RPMI7951 (cell line): ENCODE measurements around the gene KRR1. TPM values are rescaled to one million over a fixed set of nuclear protein-coding genes. Genes with fewer than 3 reads are reported as not detected.
A peak's percentile ranks its signal among the peaks of the same experiment; 100 is the strongest.
"Not testable (repeated sequence)": the region's sequence is repeated elsewhere in the genome, so short reads cannot be mapped to it uniquely, and the experiment has no call there.

Experiments
- DNase-seq: peaks from one replicate; pipeline ENCODE4 v3.0.0-alpha.2; 2012; ENCODE audit warnings: low read depth
- total RNA-seq: library from RNA; depleted of rRNA; stranded (reverse); fragments of >200 nt; shearing (Covaris generic); gene quantifications from 2 replicates; pipeline ENCODE4 v1.2.3, GENCODE V29; 2014

The KRR1 gene
- total RNA-seq, 1 experiment from 2014 or later = 48.7 TPM

- DNase-seq = no peak
Measured at GRCh38 chr12:75477137-75477536, 34.3 kb downstream of the KRR1 start.

- no peak for DNase-seq
Measured at GRCh38 chr12:75476071-75476470, 35.3 kb downstream of the KRR1 start.

GRCh38 chr12:75474116-75474515 is 37.3 kb downstream of the KRR1 start:
- no peak for DNase-seq

GRCh38 chr12:75471902-75472890 is 39.2 kb downstream of the KRR1 start:
- DNase-seq = no peak

- DNase-seq = no peak
Measured at GRCh38 chr12:75460204-75460603, 51.2 kb downstream of the KRR1 start.

GRCh38 chr12:75459755-75460154 is 51.7 kb downstream of the KRR1 start:
- no peak for DNase-seq

GRCh38 chr12:75457866-75458265 is 53.5 kb downstream of the KRR1 start:
- DNase-seq = not testable (repeated sequence)

- no peak for DNase-seq
Measured at GRCh38 chr12:75457191-75457590, 54.2 kb downstream of the KRR1 start.

- peak; percentile 67 for DNase-seq
Measured at GRCh38 chr12:75455839-75456238, 55.6 kb downstream of the KRR1 start.

- no peak for DNase-seq
Measured at GRCh38 chr12:75452675-75453330, 58.6 kb downstream of the KRR1 start.

- no peak for DNase-seq
Measured at GRCh38 chr12:75447691-75448393, 63.6 kb downstream of the KRR1 start.

GRCh38 chr12:75446857-75447256 is 64.6 kb downstream of the KRR1 start:
- DNase-seq = peak; percentile 36

GRCh38 chr12:75445137-75445507 is 66.3 kb downstream of the KRR1 start:
- not testable (repeated sequence) for DNase-seq

- peak; percentile 57 for DNase-seq
Measured at GRCh38 chr12:75444429-75445136, 66.8 kb downstream of the KRR1 start.

- DNase-seq = no peak
Measured at GRCh38 chr12:75443709-75444108, 67.7 kb downstream of the KRR1 start.

- DNase-seq = not testable (repeated sequence)
Measured at GRCh38 chr12:75442454-75442853, 69.0 kb downstream of the KRR1 start.

- not testable (repeated sequence) for DNase-seq
Measured at GRCh38 chr12:75441687-75442449, 69.5 kb downstream of the KRR1 start.
